Nucleus accumbens (tissue), 56 donors: ENCODE data around the gene ATF1.
"Not testable (repeated sequence)": the region's sequence is repeated elsewhere in the genome, so short reads cannot be mapped to it uniquely, and the experiment has no call there.

Experiments
- DNase-seq, 56 donors: peaks; one replicate each; lab custom pipeline; 2025; lab: John Stamatoyannopoulos, UW

Gene ATF1

GRCh38 chr12:50751948-50752721 lies 11.8 kb upstream of the ATF1 start:
- no peak for DNase-seq

- DNase-seq = no peak
Measured at GRCh38 chr12:50753232-50753769, 10.6 kb upstream of the ATF1 start.

- DNase-seq = peak in 51 of 56 donors; percentile 13 to 91 (median 68)
Measured at GRCh38 chr12:50764286-50765094, 589 bp downstream of the ATF1 start.

- DNase-seq = peak in 26 of 56 donors; percentile 1 to 48 (median 12)
Measured at GRCh38 chr12:50765095-50765911, 1.4 kb downstream of the ATF1 start.

GRCh38 chr12:50768391-50768790 lies 4.5 kb downstream of the ATF1 start:
- DNase-seq = no peak

DNA sequence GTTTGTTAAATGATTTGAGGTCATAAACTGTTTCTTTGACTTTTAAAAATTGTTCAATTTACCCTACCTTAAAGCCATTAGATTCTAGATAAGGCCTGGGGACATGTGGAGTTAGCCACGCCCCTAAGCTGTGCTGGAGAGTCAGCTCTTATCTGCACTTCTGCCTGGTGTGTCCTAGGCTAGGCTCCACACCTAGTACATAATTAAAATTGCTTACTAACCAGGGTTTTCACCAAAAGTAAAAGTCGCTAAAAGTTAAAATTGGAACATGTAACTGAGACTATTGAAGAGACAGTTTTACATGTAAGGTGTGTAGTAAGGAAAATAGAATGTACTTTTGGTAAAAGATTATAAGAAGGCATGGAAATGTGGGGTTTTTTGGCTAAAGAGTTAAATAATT lies 4.9 kb downstream of the ATF1 start:
- not testable (repeated sequence) for DNase-seq

- no peak for DNase-seq
Measured at GRCh38 chr12:50771409-50771808, 7.5 kb downstream of the ATF1 start.

DNA sequence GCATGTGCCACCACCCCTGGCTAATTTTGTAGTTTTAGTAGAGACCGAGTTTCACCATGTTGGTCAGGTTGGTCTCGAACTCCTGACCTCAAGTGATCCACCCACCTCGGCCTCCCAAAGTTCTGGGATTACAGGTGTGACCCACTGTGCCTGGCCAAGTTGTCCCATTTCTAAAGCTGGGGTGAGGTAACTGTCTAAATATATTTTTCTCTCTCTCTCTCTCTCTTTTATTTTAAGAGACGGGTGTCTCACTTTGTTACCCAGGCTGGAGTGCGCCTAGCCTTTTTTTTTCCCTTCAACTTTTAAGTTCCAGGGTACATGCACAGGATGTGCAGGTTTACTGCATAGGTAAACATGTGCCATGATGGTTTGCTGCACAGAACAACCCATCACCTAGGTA lies 8.6 kb downstream of the ATF1 start:
- DNase-seq = no peak

- DNase-seq = no peak
Measured at GRCh38 chr12:50772877-50773276, 9.0 kb downstream of the ATF1 start.

DNA sequence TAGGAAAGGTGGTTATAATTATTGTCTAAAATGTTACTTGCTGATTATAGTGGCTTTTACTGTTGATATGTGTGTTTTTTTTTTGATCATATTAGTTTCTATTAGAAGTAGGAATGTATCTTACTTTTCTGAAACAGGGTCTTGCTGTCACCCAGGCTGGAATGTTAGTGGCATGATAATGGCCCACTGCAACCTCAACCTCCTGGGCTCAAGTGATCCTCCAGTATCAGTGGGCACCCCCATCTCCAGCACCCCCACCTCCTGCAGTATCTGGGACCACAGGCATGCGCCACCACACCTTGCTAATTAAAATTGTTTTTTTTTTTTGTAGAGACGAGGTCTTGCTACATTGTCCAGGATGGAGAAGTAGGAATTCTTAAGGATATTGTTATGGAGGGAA lies 11.3 kb downstream of the ATF1 start:
- no peak for DNase-seq

- DNase-seq = no peak
Measured at GRCh38 chr12:50776749-50777728, 13.1 kb downstream of the ATF1 start.

DNA sequence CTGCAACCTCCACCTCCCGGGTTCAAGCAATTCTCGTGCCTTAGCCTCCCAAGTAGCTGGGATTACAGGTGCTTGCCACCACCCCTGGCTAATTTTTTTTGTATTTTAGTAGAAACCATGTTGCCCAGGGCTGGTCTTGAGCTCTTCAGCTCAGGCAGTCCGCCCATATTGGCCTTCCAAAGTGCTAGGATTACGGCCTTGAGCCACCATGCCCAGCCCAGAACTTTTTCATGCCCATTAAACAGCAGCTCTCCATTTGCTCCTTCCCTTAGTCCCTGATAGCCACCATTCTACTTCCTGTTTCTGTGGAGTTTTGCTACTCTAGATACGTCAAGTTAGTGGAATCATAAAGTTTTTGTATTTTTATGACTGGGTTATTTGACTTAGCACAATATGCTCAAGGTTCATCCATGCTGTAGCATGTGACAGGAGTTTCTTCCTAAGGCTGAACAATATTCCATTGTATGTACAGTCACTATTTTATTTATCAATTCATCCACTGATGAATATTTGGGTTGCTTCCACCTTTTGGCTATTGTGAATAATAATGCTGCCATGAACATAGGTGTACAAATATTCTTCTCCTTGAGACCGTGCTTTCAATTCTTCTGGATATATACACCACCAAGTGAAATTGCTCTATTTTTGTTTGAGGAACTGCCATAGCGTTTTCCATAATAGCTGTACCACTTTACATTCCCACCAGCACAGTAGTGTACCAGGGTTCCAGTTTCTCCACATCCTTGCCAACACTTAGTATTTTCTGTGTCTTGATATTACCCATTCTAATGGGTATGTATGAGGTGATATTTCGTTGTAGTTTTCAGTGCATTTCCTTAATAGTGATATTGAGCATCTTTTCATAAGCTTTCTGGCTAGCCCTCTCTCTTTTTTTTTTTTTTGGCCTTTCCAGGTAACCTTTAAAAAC lies 15.0 kb downstream of the ATF1 start:
- no peak for DNase-seq

DNA sequence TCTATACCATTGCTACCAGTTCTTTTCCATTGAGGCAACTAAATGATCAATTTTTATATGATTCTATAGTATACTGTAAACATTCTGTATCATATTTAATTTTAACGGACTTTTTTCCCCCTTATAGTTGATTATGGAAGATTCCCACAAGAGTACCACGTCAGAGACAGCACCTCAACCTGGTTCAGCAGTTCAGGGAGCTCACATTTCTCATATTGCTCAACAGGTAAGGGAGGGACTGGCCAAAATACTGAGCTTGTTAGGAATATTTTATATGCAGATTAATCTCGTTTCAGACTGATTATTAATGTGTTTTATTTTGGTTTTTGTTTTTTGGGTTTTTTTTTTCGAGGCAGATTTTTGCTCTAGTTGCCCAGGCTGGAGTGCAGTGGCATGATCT lies 16.1 kb downstream of the ATF1 start:
- no peak for DNase-seq

- DNase-seq = no peak
Measured at GRCh38 chr12:50784501-50784900, 20.6 kb downstream of the ATF1 start.

DNA sequence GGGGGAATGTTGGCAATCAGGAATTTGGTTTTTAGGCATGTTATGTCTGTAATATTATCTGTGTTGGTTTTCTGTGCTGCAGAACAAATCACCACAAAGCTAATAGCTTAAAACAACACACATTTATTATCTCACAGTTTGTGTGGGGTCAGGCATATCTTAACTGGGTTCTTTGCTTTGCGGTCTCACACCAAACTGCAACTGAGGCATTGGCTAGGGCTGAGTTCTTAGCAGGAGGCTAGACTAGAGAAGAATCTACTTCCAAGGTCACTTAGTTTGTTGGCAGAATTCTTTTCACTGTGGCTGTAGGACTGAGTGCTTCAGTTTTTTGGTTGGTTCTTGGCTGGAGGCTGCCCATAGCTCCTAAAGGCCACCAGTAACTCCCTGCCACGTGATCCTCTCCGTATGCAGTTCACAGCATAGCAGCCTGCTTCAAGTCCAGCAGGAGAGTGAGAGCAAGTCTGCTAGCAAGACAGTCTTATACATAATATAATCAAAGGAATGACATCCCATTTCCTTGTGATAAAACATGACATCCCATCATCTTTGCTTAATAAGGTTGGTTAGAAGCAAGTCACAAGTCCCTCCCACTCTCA lies 21.6 kb downstream of the ATF1 start:
- no peak for DNase-seq

DNA sequence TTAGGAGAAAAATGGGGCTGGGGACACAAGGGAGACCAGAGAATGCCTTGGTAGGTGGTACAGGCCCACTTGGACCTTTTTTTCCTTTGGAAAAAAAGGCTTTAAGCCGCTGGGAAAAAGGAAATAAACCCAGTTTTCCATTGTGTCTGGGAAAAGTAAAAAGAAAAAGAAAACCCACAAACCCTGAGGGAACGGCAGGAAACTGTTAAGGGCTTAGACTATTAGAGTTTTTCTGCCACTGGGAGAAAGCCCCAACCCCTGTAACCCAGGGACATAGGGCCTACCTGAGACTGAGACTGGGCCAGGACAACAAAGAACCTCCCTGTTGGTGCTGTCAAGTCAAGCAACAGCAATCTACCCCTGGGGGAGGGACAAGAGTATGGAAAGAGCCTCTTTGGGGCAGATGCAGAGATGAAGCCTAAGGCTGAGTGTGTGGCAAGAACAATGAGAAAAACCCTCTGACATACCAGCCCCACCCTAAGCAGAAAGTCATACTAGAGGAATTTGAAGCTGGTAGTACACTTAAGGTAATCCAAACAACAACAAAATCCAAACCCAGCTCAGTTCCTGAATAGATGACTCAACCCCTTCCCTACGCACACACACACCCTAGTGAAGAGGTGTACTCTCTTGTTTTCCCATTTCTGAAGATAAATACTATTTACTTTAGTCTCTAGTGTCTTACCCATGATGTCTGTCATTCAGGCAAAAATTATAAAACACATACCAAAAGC lies 22.8 kb downstream of the ATF1 start:
- no peak for DNase-seq

- DNase-seq = no peak
Measured at GRCh38 chr12:50787618-50788017, 23.7 kb downstream of the ATF1 start.
